ENCODE data around the gene GIGYF2.

DNA sequence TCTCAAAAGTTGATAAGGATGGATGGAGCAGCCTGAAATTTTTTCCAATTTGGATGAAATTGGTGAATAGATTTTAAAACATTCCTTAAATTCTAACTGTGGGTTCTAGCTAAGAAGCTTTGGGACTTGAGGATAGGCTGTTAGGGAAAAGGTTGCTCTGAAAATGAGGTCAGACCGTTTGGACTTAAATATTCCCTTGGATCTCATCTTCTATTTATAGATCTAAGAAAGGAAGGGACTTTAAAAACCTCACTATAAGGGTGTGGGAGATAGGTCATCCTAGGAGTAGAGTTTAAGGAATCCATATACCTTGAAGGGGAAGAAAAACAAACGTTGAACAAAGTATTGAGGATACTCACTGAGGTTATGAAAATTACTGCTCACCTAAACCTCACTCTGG is 155.5 kb downstream of the GIGYF2 start:
- TF ChIP-seq, protein P1, sequence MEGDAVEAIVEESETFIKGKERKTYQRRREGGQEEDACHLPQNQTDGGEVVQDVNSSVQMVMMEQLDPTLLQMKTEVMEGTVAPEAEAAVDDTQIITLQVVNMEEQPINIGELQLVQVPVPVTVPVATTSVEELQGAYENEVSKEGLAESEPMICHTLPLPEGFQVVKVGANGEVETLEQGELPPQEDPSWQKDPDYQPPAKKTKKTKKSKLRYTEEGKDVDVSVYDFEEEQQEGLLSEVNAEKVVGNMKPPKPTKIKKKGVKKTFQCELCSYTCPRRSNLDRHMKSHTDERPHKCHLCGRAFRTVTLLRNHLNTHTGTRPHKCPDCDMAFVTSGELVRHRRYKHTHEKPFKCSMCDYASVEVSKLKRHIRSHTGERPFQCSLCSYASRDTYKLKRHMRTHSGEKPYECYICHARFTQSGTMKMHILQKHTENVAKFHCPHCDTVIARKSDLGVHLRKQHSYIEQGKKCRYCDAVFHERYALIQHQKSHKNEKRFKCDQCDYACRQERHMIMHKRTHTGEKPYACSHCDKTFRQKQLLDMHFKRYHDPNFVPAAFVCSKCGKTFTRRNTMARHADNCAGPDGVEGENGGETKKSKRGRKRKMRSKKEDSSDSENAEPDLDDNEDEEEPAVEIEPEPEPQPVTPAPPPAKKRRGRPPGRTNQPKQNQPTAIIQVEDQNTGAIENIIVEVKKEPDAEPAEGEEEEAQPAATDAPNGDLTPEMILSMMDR (IDR thresholded peaks at IDR 0.05): no peak
- no peak for TF ChIP-seq EP300 (IDR thresholded peaks at IDR 0.05)
